Muscle of back (tissue), 11 donors: Measurements from ENCODE around the gene RAB1A. TPM values are rescaled to one million over a fixed set of nuclear protein-coding genes. Genes with fewer than 3 reads are reported as not detected.
"Not testable (repeated sequence)": the region's sequence is repeated elsewhere in the genome, so short reads cannot be mapped to it uniquely, and the experiment has no call there.

Source experiments
- DNase-seq, 3 donors: peaks; one replicate each; pipeline versions ENCODE4 v3.0.0 to v3.0.0-alpha.2; 2013
- polyA plus RNA-seq, 10 donors: library from polyadenylated mRNA; unstranded; fragments of 120-200 nt; gene quantifications; one replicate each; pipeline ENCODE4 v1.2.1, GENCODE V29; 2013; ENCODE audit not compliant: insufficient read length in 10 of 10

Gene RAB1A
- polyA plus RNA-seq, 10 donors: 124 to 185 (median 140) TPM

DNA sequence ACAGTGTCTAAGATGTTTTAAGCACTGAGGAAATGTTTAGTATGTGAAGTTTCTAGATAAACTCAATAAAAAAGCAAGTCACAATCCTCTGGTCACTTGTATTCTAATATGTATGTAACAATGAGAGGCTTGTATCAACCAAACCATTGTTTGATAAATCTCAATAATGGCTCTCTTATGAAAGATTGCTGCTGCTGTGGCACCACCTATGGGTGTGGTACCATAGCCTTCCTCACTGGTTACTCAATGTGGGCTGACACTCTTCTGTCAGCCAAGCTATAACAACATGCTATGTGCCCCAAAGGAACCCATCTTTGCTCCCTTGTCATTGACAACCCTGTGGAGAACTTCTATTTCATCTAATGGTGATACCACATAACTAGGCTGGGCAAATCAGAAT is 12.6 kb upstream of the RAB1A start:
- no peak for DNase-seq

DNA sequence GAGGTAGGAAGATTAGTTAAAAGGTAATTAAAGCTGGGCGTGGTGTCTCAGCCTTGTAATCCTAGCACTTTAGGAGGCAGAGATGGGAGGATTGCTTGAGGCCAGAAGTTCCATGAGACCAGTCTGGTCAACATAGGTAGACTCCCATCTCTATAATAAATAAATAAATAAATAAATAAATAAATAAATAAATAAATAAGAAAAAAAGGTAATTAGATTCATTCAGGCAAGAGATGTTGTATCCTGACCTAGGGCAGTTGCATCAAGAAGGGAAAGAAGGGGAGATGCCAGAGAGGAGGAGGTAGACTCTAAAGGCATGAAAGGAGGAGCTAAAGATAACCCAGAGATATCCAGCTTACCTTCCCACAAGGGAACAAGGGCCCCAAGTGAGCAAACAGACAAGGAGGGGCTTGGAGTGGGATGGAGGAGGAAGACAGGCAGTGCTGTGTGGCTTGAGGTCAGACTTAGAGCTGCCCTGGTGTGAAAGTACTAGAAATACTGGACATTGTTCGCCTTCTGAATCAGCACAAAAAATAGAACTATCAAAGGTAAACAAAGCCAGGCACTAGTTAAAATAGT is 7.4 kb upstream of the RAB1A start:
- no peak for DNase-seq

DNA sequence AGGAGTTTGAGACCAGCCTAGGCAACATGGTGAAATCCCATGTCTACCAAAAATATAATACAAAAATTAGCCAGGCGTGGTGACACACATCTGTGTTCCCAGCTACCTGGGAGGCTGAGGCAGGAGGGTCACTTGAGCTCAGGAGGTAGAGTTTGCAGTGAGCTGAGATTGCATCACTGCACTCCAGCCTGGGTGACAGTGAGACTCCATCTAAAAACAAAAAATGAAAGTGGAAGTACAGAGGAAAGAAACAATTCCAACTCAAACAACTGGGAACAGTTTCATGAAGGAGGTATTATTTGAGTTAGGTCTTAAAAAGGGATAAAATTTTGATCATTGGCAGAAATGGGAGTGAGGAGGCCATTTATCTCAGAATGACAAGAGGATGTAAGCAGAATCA is 6.3 kb upstream of the RAB1A start:
- no peak for DNase-seq

DNA sequence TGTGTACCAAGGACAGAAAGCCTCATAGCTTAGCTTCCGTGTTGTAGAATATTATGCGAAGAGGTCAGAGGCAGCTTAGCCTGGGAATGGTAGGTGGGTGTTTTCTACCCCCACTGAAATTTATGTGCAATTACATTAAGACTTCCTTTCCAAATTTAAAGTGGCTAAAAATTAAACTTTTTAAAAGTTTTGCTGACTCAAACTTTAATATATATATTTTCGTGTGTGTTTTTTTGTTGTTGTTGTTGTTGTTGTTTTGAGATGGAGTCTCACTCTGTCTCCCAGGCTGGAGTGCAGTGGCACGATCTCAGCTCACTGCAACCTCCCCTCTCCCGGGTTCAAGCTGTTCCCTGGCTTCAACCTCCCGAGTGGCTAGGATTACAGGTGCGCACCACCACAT is 4.3 kb upstream of the RAB1A start:
- no peak for DNase-seq

DNA sequence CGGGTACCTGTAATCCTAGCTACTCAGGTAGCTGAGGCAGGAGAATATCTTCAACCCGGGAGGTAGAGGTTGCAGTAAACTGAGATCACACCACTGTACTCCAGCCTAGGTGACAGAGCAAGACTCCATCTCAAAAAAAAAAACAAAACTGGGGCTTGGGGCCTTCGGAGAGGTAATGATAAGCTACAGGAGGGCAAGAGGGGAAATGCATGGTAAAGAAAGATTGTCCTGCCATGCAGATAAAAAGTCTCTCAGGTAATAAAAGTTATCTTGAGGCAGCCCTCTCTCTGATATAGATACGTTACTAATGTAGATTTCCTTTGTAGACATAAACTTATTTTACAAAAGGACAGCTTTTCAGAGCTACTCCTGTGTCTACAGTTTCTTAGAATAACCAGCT is 3.7 kb upstream of the RAB1A start:
- DNase-seq: no peak

DNA sequence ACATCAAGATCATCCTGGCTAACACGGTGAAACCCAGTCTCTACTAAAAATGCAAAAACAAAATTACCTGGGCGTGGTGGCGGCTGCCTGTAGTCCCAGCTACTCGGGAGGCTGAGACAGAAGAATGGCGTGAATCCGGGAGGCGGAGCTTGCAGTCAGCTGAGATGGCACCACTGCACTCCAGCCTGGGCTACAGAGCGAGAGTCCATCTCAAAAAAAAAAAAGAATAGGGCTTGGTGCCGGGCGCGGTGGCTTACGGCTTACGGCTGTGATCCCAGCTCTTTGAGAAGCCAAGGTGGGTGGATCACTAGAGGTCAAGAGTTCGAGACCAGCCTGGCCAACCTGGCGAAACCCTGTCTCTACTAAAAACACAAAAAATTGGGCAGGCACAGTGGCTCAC is 3.0 kb upstream of the RAB1A start:
- not testable (repeated sequence) for DNase-seq

DNA sequence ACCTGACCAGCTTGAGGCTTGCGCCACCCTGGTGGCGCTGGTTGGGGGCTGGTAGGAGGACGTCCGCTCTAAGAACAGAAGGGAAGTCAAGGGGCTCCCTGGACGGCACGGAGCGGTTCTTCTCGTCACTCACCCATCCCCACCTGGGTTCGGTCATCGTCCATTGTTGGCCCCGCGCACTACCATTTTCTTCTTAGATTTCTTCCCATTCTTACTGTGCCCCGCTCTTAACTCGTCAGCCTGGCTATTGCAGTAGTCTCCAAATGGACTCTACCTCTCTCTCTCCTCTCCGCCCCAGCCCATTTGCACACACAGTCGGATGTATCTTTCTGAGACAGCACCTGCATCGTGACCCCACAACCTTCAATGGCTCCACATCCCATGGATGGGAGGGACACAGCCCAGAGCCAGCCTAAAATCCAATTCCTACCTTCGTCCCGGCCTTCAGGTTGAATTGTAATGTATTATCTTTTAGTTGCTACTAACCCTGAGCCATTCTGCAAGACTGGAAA is 814 bp upstream of the RAB1A start:
- DNase-seq: peak in 2 of 3 donors; percentile 73 to 89

DNA sequence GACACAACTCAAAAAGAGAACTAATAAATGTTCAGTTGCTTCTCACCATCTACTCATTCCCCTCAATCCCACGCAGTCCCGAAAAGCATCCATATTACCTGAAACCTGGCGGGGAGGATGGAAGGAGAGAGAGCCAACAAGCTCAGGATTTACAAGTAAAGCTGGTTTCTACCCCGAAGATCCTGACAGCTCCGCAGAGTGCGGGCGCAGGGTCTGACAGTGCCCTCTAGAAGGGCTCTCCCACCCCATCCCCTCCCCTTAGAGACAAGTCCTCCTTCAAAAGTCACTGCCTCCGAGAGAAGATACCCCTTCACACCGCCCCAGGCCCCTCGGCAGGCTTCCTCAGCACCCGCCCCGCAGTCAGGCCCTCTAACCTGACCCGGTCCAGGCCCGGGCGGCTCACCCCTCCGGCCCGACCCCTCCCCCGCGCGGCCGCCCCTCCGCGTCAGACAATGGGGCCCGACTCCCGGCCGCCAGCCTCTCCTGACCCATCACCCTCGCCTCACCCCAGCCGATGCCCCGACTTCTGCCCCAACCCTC is 550 bp downstream of the RAB1A start:
- peak in 2 of 3 donors; percentile 21 to 64 for DNase-seq

DNA sequence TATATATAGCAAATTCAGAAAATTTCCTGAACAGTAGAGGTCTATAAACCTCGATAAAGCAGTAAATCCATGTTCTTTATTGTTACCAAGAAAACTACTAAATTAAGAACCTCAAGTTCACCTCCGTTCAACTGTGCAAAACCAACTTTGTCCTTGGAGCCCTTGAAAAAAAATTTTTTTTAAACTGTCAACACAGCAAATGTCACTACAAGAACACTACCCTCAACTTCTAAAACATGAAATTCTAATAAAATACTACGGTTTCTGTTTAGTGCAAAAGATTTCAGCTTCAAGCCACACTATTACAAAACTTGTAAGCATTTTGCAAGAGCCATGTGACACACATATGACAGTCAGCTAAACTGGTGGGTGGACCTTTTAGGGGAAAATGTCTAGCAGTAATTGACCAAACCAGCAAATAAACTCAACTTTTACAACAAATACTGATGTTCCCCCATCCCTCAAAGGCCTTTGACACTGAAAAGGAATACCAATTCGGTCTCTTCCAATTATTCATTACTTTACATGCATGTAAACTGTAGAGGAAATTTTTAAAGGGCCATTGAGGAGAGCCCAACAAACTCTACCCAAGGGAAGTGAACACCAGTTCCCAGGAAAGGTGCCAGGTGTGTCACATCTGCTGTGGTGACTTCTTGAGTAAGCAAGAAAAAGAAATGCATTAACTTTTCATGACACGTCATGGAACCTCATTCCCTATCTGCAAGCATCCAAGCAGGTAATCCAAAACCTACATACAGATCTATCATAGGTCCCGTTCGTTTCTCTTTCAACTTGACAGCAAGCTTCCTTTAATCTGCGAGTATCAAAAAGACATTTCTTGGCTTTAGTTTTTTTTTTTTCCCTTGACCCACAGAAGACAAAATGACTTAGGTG is 1.4 kb downstream of the RAB1A start:
- peak in 2 of 3 donors; percentile 30 to 51 for DNase-seq

DNA sequence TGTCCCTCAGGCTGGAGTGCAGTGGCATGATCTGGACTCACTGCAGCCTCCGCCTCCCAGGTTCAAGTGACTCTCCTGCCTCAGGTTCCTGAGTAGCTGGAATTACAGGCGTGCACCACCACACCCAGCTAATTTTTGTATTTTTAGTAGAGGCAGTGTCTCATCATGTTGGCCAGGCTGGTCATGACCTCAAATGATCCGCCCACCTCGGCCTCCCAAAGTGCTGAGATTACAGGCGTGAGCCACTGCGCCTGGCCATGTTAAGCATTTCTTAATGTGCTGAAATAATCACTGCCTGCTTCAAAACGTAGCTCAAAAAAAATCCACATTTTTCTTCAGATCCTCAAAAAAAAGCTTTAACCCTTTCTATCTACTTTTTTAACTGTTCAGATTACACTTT is 4.4 kb downstream of the RAB1A start:
- not testable (repeated sequence) for DNase-seq

DNA sequence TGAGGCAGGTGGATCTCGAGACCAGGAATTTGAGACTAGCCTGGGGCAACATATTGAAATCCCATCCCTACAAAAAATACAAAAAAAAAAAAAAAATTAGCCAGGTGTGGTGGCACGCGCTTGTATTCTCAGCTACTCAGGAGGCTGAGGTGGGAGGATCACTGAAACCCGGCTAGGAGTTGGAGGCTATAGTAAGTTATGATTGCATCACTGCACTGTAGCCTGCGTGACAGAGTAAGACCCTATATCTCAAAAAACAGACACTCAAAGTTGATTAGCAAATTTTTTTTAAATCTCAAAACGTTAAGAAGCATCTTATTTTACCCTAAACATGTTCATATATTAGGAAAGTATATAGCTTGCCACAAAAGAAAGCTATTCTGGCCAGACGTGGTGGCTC is 7.6 kb downstream of the RAB1A start:
- no peak for DNase-seq

DNA sequence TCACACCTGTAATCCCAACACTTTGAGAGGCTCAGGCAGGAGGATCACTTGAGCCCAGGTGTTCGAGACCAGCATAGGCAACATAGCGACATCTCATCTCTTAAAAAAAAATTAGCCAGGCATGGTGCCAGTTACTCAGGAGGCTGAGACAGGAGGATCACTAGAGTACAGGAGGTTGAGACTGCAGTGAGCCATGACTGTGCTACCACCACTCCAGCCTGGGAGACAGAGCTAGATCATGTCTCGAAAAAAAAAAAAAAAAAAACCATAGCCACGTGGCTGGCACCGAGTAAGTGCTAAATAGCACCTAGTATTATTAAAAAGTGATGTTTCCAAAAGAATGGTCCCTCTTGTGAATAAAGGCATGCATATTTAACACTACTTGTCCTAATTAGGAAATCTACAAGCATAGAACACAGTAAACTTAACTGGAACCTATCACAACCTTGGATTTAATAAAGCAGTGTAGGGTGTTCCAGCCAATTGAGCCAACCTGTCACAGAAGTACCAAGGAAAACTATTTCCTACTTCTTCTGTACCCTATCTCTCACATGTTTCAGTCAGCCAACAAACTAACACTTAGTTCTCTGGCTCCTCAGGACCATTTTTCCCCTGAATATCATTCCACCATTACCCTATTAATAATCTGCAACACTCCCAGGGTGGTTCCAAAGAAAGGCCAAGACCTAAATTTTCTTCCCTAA is 8.8 kb downstream of the RAB1A start:
- DNase-seq: no peak

DNA sequence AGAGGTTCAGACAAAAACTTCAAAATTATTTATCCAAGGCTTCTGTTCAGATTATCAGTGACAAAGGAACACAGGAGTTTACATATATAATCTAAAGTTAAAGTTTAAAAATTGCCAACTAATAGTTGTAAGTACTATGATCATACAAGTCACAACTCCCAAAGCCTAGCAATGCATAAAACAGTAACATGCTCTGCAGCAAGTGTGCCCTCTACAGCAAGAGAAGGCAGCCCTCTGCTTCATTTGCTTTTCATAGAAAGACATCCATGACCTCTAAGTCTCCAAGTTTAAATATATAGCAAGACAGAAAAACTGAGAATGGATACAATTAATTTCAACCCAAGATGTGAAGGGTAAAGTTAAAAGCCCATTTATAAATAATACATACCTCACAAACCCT is 13.3 kb downstream of the RAB1A start:
- DNase-seq: no peak

DNA sequence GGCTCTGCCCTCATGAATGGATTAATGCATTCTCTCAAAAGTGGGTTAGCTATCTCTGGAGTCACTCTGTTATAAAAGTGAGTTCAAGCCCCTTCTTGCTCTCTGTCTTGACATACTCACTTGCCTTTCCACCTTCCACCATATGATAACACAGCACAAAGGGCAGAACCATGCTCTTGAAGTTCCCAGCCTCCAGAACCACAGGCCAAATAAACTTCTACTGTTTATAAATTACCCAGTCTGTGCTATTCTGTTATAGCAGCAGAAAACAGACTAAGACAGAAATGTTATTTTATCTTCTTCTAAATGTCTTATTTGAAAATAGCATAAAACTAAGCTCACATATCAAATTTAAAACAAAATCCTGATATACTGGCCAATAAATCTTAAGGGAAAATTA is 15.0 kb downstream of the RAB1A start:
- no peak for DNase-seq

DNA sequence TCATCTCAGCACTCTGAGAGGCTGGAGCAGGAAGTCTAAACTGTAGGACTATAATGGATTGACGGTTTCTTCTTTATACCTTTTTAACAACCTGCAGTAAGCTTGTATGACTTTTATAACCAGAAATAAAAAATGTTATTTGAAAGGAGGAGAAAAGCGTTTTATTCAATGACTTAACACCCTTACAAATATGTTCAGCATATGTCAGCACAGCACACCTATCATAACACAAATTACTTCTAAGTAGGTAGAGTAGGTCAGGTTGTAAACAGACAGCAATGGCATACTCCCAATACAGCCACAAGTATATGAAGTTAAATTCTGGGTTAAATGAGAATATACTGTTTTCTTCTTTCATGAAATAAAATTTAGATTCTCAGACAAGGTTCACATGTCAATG is 16.1 kb downstream of the RAB1A start:
- DNase-seq: no peak

DNA sequence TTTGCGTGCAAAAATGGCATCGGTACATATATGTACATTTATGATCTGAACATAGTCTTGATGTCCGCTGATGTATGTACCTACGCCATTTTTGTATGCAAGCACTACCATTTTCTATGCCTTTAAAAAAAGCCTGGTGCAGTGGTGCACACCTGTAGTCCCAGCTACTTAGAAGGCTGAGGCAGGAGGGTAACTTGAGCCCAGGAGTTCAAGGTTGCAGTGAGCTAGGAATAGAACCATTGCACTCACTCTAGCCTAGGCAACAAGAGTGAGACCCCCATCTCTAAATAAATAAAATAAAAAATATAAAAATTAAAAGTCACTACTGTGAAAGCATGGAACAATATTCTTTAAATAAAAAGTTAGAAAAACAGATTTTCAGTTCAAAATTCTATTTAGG is 16.7 kb downstream of the RAB1A start:
- no peak for DNase-seq

DNA sequence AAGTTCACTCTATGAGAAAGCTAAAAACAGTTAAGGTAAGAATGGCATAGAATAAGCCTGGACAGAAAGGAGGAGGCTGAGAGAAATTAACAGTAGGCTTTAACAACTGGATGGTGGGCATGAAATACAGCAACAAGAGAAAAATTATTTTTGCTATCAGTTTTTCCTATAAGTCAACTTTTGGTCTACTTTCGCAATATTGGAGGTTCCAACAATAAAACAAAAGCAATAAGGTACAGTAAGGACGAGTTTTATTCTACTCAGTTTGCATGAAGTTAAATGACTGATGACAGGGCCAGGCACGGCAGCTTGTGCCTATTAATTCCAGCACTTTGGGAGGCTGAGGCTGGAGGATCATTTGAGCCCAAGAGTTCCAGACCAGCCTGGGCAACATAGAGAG is 17.3 kb downstream of the RAB1A start:
- no peak for DNase-seq

DNA sequence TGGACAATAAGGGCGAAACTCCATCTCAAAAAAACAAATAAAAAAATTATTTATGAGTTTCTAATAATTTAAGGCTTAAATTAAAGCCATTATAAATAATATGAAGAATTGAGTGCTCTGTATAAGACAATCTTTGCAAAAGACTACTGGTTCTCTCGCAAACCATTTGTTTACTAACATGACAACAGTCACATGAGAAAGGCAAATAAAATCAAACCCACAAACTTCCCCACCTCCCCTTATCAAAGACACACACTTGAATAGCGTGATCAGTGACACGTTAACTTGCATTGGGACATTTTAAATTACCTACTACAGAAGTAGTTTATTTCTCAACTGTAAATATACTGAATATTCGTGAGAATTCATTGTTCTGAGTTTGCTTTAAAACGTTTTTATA is 21.1 kb downstream of the RAB1A start:
- DNase-seq: no peak

DNA sequence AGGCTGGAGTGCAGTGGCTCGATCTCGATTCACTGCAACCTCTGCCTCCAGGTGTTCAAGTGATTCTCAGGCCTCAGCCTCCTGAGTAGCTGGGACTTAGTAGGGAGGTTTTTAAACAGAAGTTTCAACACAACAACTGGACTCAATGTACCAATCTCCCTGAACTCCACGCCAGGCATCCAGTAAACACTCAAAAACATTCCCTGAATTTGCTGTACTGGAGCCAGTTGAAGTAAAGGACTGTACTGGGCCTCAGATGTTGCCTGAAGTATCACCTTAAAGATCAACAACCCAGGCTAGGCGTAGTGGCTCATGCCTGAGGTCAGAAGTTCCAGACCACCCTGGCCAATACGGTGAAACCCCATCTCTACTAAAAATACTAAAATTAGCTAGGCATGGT is 22.4 kb downstream of the RAB1A start:
- DNase-seq: no peak

DNA sequence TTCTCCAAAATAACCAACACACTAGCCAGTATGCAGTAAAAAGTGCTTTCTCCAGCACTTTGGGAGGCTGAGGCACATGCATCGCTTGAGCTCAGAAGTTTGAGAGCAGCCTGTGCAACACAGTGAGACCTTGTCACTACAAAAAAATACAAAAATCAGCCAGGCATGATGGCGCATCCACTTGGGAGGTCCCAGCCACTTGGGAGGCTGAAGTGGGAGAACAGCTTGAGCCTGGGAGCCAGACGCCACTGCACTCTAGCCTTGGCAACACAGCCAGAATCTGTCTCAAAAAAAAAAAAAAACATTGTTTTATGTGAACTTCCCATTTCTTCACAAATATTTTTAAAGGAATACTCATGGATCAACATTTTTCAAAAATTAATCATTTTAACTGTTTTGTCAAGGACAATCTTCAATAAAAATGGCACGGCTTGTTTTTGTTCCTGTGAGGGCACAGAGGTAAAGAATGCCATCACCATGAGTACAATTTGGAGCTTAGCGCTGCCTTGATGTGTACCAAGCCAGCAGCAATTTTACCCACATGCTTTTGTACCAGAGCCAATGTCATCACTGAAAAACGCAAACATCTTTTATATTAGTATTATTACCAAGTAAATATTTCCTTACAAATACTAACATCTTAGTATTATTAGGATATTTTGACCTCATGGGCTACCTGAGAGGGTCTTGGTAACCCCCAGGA is 26.7 kb downstream of the RAB1A start:
- no peak for DNase-seq

DNA sequence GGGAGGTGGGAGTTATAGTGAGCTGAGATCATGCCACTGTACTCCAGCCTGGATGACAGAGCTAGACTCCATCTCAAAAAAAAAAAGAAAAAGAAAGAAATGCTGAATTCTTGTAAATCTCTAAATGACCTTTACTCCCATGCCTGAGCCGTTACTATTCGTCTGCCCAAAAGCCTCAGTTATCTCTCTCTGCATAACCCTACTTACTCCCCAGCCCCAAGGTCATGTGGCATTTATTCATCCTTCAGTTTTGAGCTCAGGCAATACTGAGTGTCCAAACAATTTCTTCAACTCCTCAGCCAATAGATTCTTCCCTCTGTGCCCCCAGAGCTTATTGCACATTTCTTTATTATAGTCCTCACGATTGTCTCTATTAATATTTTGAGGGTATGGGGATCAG is 28.8 kb downstream of the RAB1A start:
- DNase-seq: no peak

DNA sequence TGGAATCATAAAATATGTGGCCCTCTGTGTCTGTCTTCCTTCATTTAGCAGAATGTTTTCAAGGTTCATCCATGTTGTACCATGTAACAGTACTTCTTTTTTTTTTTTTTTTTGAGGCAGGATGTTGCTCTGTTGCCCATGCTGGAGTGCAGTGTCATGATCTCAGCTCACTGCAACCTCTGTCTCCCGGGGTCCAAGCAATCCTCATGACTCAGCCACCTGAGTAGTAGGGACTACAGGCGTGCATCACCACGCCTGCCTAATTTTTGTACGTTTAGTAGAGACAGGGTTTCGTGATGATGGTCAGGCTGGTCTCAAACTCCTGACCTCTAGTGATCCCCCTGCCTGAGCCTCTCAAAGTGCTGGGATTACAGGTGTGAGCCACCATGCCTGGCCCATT is 31.2 kb downstream of the RAB1A start:
- DNase-seq: no peak
